ENCODE measurements around the gene GABARAP.

The GABARAP gene

DNA sequence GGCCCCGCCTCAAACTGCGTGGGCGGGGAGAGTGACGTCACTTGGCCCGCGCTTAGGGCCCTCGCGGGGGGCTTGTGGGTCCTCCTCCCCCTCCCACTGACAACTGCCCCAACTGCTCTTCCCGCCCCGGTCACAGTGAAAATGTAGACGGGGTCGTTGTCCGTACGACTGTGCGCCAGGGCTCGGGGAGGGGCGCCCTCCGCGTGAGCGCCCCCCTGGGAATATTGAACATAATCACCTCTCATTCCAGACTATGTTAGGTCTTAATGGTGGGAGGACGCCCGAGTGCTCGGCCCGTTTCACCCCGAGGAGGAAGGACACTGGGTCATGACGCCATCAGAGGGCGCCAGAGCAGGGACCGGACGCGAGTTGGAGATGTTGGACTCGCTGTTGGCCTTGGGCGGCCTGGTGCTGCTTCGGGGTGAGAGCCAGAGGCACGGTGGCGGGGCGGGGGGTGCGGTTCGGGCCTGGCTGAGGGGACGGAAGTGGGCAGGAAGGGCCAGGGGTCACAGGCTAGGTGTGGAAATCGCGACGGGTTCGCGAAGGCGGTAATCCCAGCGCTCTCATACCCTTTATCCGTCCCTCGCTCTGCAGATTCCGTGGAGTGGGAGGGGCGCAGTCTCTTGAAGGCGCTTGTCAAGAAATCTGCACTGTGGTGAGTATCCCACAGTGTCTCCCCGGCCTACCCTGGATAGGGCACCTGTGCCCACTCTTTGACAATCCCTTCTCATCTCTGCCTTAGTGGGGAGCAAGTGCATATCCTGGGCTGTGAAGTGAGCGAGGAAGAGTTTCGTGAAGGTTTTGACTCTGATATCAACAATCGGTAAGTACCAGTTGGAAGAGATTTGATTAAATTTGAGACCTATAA lies 10.2 kb upstream of the GABARAP start, which contains the start of gene ELP5 (continued):
- peak; percentile 70 for TF ChIP-seq ZNF324 (tag by site-specific recombination; IDR thresholded peaks at IDR 0.05)
- TF ChIP-seq MYNN (tag by site-specific recombination; IDR thresholded peaks at IDR 0.05; ENCODE audit: borderline replicate concordance): no peak
- TF ChIP-seq, protein P1, sequence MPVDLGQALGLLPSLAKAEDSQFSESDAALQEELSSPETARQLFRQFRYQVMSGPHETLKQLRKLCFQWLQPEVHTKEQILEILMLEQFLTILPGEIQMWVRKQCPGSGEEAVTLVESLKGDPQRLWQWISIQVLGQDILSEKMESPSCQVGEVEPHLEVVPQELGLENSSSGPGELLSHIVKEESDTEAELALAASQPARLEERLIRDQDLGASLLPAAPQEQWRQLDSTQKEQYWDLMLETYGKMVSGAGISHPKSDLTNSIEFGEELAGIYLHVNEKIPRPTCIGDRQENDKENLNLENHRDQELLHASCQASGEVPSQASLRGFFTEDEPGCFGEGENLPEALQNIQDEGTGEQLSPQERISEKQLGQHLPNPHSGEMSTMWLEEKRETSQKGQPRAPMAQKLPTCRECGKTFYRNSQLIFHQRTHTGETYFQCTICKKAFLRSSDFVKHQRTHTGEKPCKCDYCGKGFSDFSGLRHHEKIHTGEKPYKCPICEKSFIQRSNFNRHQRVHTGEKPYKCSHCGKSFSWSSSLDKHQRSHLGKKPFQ (tag by site-specific recombination; IDR thresholded peaks at IDR 0.05): peak; percentile 59; the same call in 1 of the 2 replicates
- TF ChIP-seq ZNF571 (tag by site-specific recombination; IDR thresholded peaks at IDR 0.05): no peak
- TF ChIP-seq, protein P2, sequence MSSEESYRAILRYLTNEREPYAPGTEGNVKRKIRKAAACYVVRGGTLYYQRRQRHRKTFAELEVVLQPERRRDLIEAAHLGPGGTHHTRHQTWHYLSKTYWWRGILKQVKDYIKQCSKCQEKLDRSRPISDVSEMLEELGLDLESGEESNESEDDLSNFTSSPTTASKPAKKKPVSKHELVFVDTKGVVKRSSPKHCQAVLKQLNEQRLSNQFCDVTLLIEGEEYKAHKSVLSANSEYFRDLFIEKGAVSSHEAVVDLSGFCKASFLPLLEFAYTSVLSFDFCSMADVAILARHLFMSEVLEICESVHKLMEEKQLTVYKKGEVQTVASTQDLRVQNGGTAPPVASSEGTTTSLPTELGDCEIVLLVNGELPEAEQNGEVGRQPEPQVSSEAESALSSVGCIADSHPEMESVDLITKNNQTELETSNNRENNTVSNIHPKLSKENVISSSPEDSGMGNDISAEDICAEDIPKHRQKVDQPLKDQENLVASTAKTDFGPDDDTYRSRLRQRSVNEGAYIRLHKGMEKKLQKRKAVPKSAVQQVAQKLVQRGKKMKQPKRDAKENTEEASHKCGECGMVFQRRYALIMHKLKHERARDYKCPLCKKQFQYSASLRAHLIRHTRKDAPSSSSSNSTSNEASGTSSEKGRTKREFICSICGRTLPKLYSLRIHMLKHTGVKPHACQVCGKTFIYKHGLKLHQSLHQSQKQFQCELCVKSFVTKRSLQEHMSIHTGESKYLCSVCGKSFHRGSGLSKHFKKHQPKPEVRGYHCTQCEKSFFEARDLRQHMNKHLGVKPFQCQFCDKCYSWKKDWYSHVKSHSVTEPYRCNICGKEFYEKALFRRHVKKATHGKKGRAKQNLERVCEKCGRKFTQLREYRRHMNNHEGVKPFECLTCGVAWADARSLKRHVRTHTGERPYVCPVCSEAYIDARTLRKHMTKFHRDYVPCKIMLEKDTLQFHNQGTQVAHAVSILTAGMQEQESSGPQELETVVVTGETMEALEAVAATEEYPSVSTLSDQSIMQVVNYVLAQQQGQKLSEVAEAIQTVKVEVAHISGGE (tag by site-specific recombination; conservative IDR thresholded peaks at IDR 0.05; ENCODE audit: low read depth): no peak; the same call in 1 of the 2 replicates
- peak; percentile 75; the same call in 1 of the 2 replicates for TF ChIP-seq BCL11A (tag by site-specific recombination; IDR thresholded peaks at IDR 0.05; ENCODE audit: low read depth)
- TF ChIP-seq ZNF626 (tag by site-specific recombination; IDR thresholded peaks at IDR 0.05): no peak
- peak; percentile 63 for TF ChIP-seq TRIM28 (IDR thresholded peaks at IDR 0.05; ENCODE audit: borderline replicate concordance, low read length)
- peak; percentile 84; the same call in 1 of the 2 replicates for TF ChIP-seq KLF16 (tag by site-specific recombination; IDR thresholded peaks at IDR 0.05)
- peak; percentile 25; the same call in 1 of the 2 replicates for TF ChIP-seq SP2 (tag by site-specific recombination; IDR thresholded peaks at IDR 0.05)
- TF ChIP-seq ZNF24 (tag by site-specific recombination; IDR thresholded peaks at IDR 0.05): peak; percentile 93
- peak; percentile 96 for TF ChIP-seq ZFP37 (tag by site-specific recombination; IDR thresholded peaks at IDR 0.05)
- peak; percentile 21; the same call in 1 of the 2 replicates for TF ChIP-seq FEZF1 (tag by site-specific recombination; IDR thresholded peaks at IDR 0.05)
- peak; percentile 99 for TF ChIP-seq GLIS2 (tag by site-specific recombination; IDR thresholded peaks at IDR 0.05)
- TF ChIP-seq ZNF302 (tag by site-specific recombination; IDR thresholded peaks at IDR 0.05; ENCODE audit: low read depth): no peak
- no peak for TF ChIP-seq ZNF138 (tag by site-specific recombination; IDR thresholded peaks at IDR 0.05; ENCODE audit: borderline replicate concordance)
- TF ChIP-seq RBAK (tag by site-specific recombination; IDR thresholded peaks at IDR 0.05): no peak
- TF ChIP-seq, protein P3, sequence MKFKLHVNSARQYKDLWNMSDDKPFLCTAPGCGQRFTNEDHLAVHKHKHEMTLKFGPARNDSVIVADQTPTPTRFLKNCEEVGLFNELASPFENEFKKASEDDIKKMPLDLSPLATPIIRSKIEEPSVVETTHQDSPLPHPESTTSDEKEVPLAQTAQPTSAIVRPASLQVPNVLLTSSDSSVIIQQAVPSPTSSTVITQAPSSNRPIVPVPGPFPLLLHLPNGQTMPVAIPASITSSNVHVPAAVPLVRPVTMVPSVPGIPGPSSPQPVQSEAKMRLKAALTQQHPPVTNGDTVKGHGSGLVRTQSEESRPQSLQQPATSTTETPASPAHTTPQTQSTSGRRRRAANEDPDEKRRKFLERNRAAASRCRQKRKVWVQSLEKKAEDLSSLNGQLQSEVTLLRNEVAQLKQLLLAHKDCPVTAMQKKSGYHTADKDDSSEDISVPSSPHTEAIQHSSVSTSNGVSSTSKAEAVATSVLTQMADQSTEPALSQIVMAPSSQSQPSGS (tag by site-specific recombination; IDR thresholded peaks at IDR 0.05; ENCODE audit: low read depth): peak; percentile 99
- TF ChIP-seq IKZF3 (tag by site-specific recombination; IDR thresholded peaks at IDR 0.05): peak; percentile 28; the same call in 1 of the 2 replicates
- peak; percentile 99 for TF ChIP-seq ZBTB17 (tag by site-specific recombination; IDR thresholded peaks at IDR 0.05)
- no peak for TF ChIP-seq ZNF544 (tag by site-specific recombination; IDR thresholded peaks at IDR 0.05)
- no peak for TF ChIP-seq ZNF157 (tag by site-specific recombination; IDR thresholded peaks at IDR 0.05)
- TF ChIP-seq, protein P4, sequence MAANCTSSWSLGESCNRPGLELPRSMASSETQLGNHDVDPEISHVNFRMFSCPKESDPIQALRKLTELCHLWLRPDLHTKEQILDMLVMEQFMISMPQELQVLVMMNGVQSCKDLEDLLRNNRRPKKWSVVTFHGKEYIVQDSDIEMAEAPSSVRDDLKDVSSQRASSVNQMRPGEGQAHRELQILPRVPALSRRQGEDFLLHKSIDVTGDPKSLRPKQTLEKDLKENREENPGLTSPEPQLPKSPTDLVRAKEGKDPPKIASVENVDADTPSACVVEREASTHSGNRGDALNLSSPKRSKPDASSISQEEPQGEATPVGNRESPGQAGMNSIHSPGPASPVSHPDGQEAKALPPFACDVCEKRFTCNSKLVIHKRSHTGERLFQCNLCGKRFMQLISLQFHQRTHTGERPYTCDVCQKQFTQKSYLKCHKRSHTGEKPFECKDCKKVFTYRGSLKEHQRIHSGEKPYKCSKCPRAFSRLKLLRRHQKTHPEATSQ (tag by site-specific recombination; IDR thresholded peaks at IDR 0.05): peak; percentile 78
- no peak for TF ChIP-seq ZNF239 (tag by site-specific recombination; IDR thresholded peaks at IDR 0.05)
- TF ChIP-seq, protein P5, sequence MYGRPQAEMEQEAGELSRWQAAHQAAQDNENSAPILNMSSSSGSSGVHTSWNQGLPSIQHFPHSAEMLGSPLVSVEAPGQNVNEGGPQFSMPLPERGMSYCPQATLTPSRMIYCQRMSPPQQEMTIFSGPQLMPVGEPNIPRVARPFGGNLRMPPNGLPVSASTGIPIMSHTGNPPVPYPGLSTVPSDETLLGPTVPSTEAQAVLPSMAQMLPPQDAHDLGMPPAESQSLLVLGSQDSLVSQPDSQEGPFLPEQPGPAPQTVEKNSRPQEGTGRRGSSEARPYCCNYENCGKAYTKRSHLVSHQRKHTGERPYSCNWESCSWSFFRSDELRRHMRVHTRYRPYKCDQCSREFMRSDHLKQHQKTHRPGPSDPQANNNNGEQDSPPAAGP (tag by site-specific recombination; IDR thresholded peaks at IDR 0.05): peak; percentile 88
- TF ChIP-seq ZNF664 (tag by site-specific recombination; IDR thresholded peaks at IDR 0.05): no peak
- no peak for TF ChIP-seq ZNF585B (tag by site-specific recombination; IDR thresholded peaks at IDR 0.05)
